Endodermal cell (in vitro differentiated cells): ENCODE data around the gene RDH13. TPM values are rescaled to one million over a fixed set of nuclear protein-coding genes. Genes with fewer than 3 reads are reported as not detected.
A peak's percentile ranks its signal among the peaks of the same experiment; 100 is the strongest.

Experiments used
- DNase-seq: peaks from one replicate; pipeline ENCODE4 v3.0.0-alpha.2; 2017
- H3K27ac ChIP-seq: 2 replicates; pipeline ENCODE4 v1.5.1; 2013; ENCODE audit warnings: mild to moderate bottlenecking, low read depth, low read length, moderate library complexity
- H3K27me3 ChIP-seq: 2 replicates; pipeline ENCODE4 v1.6.1; 2013; ENCODE audit warnings: mild to moderate bottlenecking, low read length, moderate library complexity; ENCODE audit not compliant: insufficient read depth, control insufficient read depth, poor library complexity, severe bottlenecking
- H3K36me3 ChIP-seq: 2 replicates; pipeline ENCODE4 v1.7.0; 2013; ENCODE audit warnings: mild to moderate bottlenecking, low read length, moderate library complexity; ENCODE audit not compliant: control insufficient read depth, insufficient read depth
- H3K4me1 ChIP-seq: one replicate; pipeline ENCODE4 v1.7.0; 2013; ENCODE audit warnings: low read length; ENCODE audit not compliant: control insufficient read depth, insufficient read depth
- H3K4me3 ChIP-seq: 2 replicates; pipeline ENCODE4 v1.5.1; 2013; ENCODE audit warnings: mild to moderate bottlenecking, low read length, moderate library complexity
- H3K9ac ChIP-seq: 2 replicates; pipeline ENCODE4 v1.6.1; 2013; ENCODE audit warnings: mild to moderate bottlenecking, low read length, moderate library complexity; ENCODE audit not compliant: poor library complexity, severe bottlenecking; ENCODE audit errors: extremely low read depth
- H3K9me3 ChIP-seq: 2 replicates; pipeline ENCODE4 v1.6.1; 2013; ENCODE audit warnings: mild to moderate bottlenecking, low read length, moderate library complexity; ENCODE audit not compliant: control insufficient read depth
- H3K27ac Mint-ChIP-seq: 2 replicates; pipeline ENCODE4 v1.8.0; 2020; ENCODE audit warnings: mixed read lengths
- H3K27me3 Mint-ChIP-seq: 2 replicates; pipeline ENCODE4 v1.8.0; 2021; ENCODE audit warnings: mild to moderate bottlenecking, mixed read lengths; ENCODE audit not compliant: insufficient read depth
- H3K36me3 Mint-ChIP-seq: 2 replicates; pipeline ENCODE4 v1.8.0; 2020; ENCODE audit warnings: low read depth, mixed read lengths
- H3K4me1 Mint-ChIP-seq: 2 replicates; pipeline ENCODE4 v1.8.0; 2020; ENCODE audit warnings: mixed read lengths
- H3K4me3 Mint-ChIP-seq: 2 replicates; pipeline ENCODE4 v1.8.0; 2020; ENCODE audit warnings: mild to moderate bottlenecking, moderate library complexity, mixed read lengths
- H3K9me3 Mint-ChIP-seq: 2 replicates; pipeline ENCODE4 v1.8.0; 2020; ENCODE audit warnings: mild to moderate bottlenecking, mixed read lengths
- WGBS, 2 experiments: methylation state at CpG; one replicate each; pipeline versions ENCODE4 v1.1.5 to v1.1.7; 2013; ENCODE audit warnings: missing lambda C conversion rate in 2 of 2, mixed read lengths in 1 of 2; ENCODE audit not compliant: insufficient coverage in 1 of 2, insufficient read length in 1 of 2; 5-methylcytosine and 5-hydroxymethylcytosine counted together
- total RNA-seq, 2 donors: library from RNA; stranded (reverse); fragmentation: NEBNext Ultra II Directional in 1 of 2; extraction: Animal tissue kit (Norgen Biotek cat#: 25700) in 1 of 2; gene quantifications; 2 replicates in 1 of 2; 3 replicates in 1 of 2; pipeline ENCODE4 v1.2.1, GENCODE V29; 2021
- TF ChIP-seq, protein P1 (sequence below): fragments of 200-600 bp; sonication (generic); conservative IDR thresholded peaks from 2 replicates; pipeline ENCODE4 v1.5.0; 2021; ENCODE audit warnings: antibody characterized with exemption, mild to moderate bottlenecking

Gene RDH13
- total RNA-seq, 2 donors from 2014 or later: 20.6 to 39.0 TPM

DNA sequence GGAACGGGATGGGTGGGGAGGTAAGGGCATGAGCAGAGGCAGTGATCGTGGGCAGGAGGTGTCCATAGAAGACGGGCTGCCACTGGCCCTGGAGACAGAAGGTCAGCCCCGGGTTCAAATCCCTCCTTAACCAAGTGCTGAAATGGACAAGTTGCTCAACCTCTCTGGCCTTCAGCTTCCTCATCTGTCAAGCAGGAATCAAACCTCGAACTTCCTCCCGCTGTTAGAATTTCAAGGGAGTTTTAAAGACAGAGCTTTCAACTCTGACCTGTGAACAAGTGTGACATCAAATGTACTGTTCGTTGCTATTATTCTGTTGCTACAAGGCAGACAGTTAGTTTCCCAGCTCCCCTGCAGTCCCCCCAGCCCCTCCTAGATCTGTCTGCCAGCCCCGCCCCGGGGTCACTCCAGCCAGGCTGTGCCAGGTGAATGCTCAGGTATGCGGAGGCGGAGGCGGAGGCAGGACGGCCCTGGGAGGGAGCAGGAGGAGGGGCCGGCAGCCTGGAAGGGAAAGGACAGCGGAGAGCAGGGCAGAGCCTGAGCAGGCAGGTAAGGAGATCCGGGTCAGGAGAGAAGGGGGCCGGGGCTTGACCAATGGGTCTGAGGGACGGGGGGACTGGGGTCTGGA lies 12.5 kb upstream of the RDH13 start, which contains the start of gene EPS8L1:
TSS of gene EPS8L1 (plus strand) at position 499 of the 628 bp plus-strand sequence. CDS start 576 bp downstream, outside the sequence.
- peak within 1 kb of the TSS; percentile 54 for H3K4me3 Mint-ChIP-seq
- peak within 1 kb of the TSS; percentile 64 for H3K27ac Mint-ChIP-seq
- H3K4me3 ChIP-seq: peak within 1 kb of the TSS; percentile 67

GRCh38 chr19:55071913-55072312 lies 9.0 kb upstream of the RDH13 start:
- Mint-ChIP-seq H3K9me3 (peaks cover 3% of the 10 kb centered on the region), H3K27ac (no peak overlapping the region), H3K4me1 (peaks cover 16% of the 10 kb centered on the region), H3K36me3 (peaks cover under 1% of the 10 kb centered on the region), H3K4me3 (no peak overlapping the region), H3K27me3 (peaks cover 76% of the 10 kb centered on the region)
- Histone ChIP-seq H3K36me3 (no peaks in the 10 kb centered on the region), H3K27ac (no peak overlapping the region), H3K9ac (no peak overlapping the region), H3K4me1 (peaks cover 2% of the 10 kb centered on the region), H3K4me3 (no peak overlapping the region), H3K9me3 (no peaks in the 10 kb centered on the region), H3K27me3 (peaks cover 15% of the 10 kb centered on the region)
- TF ChIP-seq, protein P1, sequence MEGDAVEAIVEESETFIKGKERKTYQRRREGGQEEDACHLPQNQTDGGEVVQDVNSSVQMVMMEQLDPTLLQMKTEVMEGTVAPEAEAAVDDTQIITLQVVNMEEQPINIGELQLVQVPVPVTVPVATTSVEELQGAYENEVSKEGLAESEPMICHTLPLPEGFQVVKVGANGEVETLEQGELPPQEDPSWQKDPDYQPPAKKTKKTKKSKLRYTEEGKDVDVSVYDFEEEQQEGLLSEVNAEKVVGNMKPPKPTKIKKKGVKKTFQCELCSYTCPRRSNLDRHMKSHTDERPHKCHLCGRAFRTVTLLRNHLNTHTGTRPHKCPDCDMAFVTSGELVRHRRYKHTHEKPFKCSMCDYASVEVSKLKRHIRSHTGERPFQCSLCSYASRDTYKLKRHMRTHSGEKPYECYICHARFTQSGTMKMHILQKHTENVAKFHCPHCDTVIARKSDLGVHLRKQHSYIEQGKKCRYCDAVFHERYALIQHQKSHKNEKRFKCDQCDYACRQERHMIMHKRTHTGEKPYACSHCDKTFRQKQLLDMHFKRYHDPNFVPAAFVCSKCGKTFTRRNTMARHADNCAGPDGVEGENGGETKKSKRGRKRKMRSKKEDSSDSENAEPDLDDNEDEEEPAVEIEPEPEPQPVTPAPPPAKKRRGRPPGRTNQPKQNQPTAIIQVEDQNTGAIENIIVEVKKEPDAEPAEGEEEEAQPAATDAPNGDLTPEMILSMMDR: no peak
- DNase-seq: no peak
- WGBS, 2 experiments: 43 to 75% methylated on average over 3 to 8 of the region's 8 CpGs

More for the DNA sequence above, 12.5 kb upstream of the RDH13 start, which contains the start of gene EPS8L1:
- Histone ChIP-seq H3K4me1 (no peaks in the 10 kb centered on the region), H3K9me3 (no peaks in the 10 kb centered on the region), H3K9ac (no peak within 1 kb of the TSS), H3K36me3 (no peaks in the 10 kb centered on the region), H3K27me3 (peaks cover 14% of the 10 kb centered on the region), H3K27ac (no peak within 1 kb of the TSS)
- 40 to 44% methylated on average over 12 to 18 of the region's 18 CpGs for WGBS, 2 experiments
- H3K27me3 Mint-ChIP-seq: peaks cover 74% of the 10 kb centered on the region
- peaks cover 8% of the 10 kb centered on the region for H3K4me1 Mint-ChIP-seq
- peaks cover 3% of the 10 kb centered on the region for H3K9me3 Mint-ChIP-seq
- peak; percentile 97 for DNase-seq
- TF ChIP-seq, protein P1: no peak
- H3K36me3 Mint-ChIP-seq: peaks cover 5% of the 10 kb centered on the region

DNA sequence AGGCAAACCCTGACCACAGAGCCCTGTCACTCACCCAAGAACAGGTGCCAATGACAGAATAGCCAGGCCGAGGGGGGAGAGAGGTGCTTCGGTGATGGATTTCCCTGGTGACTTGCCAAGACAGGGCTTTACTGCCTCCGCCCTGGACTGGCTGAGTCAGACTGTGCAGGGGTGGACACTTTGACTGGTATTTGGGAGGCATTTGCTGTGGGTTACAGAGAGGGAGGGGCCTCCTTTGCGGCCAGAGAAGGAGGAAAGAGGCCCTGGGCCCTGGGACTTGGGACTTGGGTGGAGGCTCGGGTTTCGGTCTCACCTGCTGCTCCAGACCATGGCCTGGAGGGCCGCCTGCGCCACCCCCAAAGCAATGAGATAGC lies 8.2 kb upstream of the RDH13 start:
- H3K9me3 Mint-ChIP-seq: peaks cover 3% of the 10 kb centered on the region
- WGBS, 2 experiments: 84 to 100% methylated on average over 1 to 8 of the region's 8 CpGs
- Histone ChIP-seq H3K27ac (no peak overlapping the region), H3K9ac (no peak overlapping the region), H3K36me3 (no peaks in the 10 kb centered on the region), H3K27me3 (peaks cover 23% of the 10 kb centered on the region), H3K9me3 (no peaks in the 10 kb centered on the region), H3K4me3 (no peak overlapping the region), H3K4me1 (peaks cover 2% of the 10 kb centered on the region)
- TF ChIP-seq, protein P1: no peak
- no peak overlapping the region for H3K4me3 Mint-ChIP-seq
- no peak for DNase-seq
- no peak overlapping the region for H3K27ac Mint-ChIP-seq
- peaks cover 16% of the 10 kb centered on the region for H3K4me1 Mint-ChIP-seq
- H3K27me3 Mint-ChIP-seq: peaks cover 80% of the 10 kb centered on the region
- no peaks in the 10 kb centered on the region for H3K36me3 Mint-ChIP-seq
